GM18519 (cell line): ENCODE data around the gene NRG3.

Source experiments
- ATAC-seq: cut with Tn5 transposase; IDR thresholded peaks from one replicate; pipeline ENCODE4 v1.9.1; 2021; ENCODE audit warnings: mild to moderate bottlenecking, moderate library complexity; ENCODE audit not compliant: unreplicated experiment, low FRiP score

NRG3 gene

GRCh38 chr10:82543631-82544030 is 668.6 kb downstream of the NRG3 start:
- no peak for ATAC-seq

GRCh38 chr10:82544377-82544776 is 669.4 kb downstream of the NRG3 start:
- ATAC-seq = no peak

- no peak for ATAC-seq
Measured at GRCh38 chr10:82551506-82551905, 676.5 kb downstream of the NRG3 start.

- no peak for ATAC-seq
Measured at GRCh38 chr10:82552267-82552666, 677.3 kb downstream of the NRG3 start.

- no peak for ATAC-seq
Measured at GRCh38 chr10:82554381-82554780, 679.4 kb downstream of the NRG3 start.

- no peak for ATAC-seq
Measured at GRCh38 chr10:82558014-82558607, 683.1 kb downstream of the NRG3 start.

- no peak for ATAC-seq
Measured at GRCh38 chr10:82564353-82565196, 689.6 kb downstream of the NRG3 start.

- no peak for ATAC-seq
Measured at GRCh38 chr10:82565197-82565575, 690.2 kb downstream of the NRG3 start.

GRCh38 chr10:82572744-82573143 is 697.8 kb downstream of the NRG3 start:
- no peak for ATAC-seq

GRCh38 chr10:82574081-82574480 is 699.1 kb downstream of the NRG3 start:
- ATAC-seq = no peak

- no peak for ATAC-seq
Measured at GRCh38 chr10:82575318-82575717, 700.3 kb downstream of the NRG3 start.

GRCh38 chr10:82576093-82576492 is 701.1 kb downstream of the NRG3 start:
- ATAC-seq = no peak

- no peak for ATAC-seq
Measured at GRCh38 chr10:82581940-82582339, 706.9 kb downstream of the NRG3 start.

- no peak for ATAC-seq
Measured at GRCh38 chr10:82591421-82591820, 716.4 kb downstream of the NRG3 start.

GRCh38 chr10:82597840-82598239 is 722.8 kb downstream of the NRG3 start:
- ATAC-seq = no peak

GRCh38 chr10:82609845-82610244 is 734.9 kb downstream of the NRG3 start:
- ATAC-seq = no peak

- no peak for ATAC-seq
Measured at GRCh38 chr10:82618007-82618406, 743.0 kb downstream of the NRG3 start.

GRCh38 chr10:82621680-82622079 is 746.7 kb downstream of the NRG3 start:
- ATAC-seq = no peak

- no peak for ATAC-seq
Measured at GRCh38 chr10:82622479-82622878, 747.5 kb downstream of the NRG3 start.

GRCh38 chr10:82625512-82626189 is 750.7 kb downstream of the NRG3 start:
- ATAC-seq = no peak

- ATAC-seq = no peak
Measured at GRCh38 chr10:82628373-82628772, 753.4 kb downstream of the NRG3 start.

- ATAC-seq = no peak
Measured at GRCh38 chr10:82643076-82643475, 768.1 kb downstream of the NRG3 start.
